Muscle layer of colon (tissue), 2 donors: ENCODE data around the gene MED29.
A peak's percentile ranks its signal among the peaks of the same experiment; 100 is the strongest.

ENCODE experiments used
- H3K27ac ChIP-seq: one replicate; pipeline ENCODE4 v1.7.0; 2013; ENCODE audit warnings: low read depth, mild to moderate bottlenecking, low read length, moderate library complexity
- H3K27me3 ChIP-seq, 2 donors: one replicate each; pipeline ENCODE4 v1.7.0; 2013; ENCODE audit warnings: low read length in 2 of 2, mild to moderate bottlenecking in 2 of 2; ENCODE audit not compliant: insufficient read depth in 2 of 2, control insufficient read depth in 1 of 2
- H3K36me3 ChIP-seq: one replicate; pipeline ENCODE4 v1.7.0; 2013; ENCODE audit warnings: mild to moderate bottlenecking, low read length; ENCODE audit not compliant: insufficient read depth
- H3K4me1 ChIP-seq: one replicate; pipeline ENCODE4 v1.7.0; 2013; ENCODE audit warnings: mild to moderate bottlenecking, low read length; ENCODE audit not compliant: insufficient read depth
- H3K4me3 ChIP-seq, 2 donors: one replicate each; pipeline ENCODE4 v1.7.0; 2013; ENCODE audit warnings: low read length in 2 of 2, low read depth in 1 of 2, mild to moderate bottlenecking in 1 of 2, moderate library complexity in 1 of 2
- H3K9ac ChIP-seq: one replicate; pipeline ENCODE4 v1.7.0; 2013; ENCODE audit warnings: low read length
- H3K9me3 ChIP-seq: one replicate; pipeline ENCODE4 v1.7.0; 2013; ENCODE audit warnings: mild to moderate bottlenecking, low read length
- donor health status: abdominal sarcoma.
- donor health status: Adenocarcinoma of cecum.

MED29 gene

DNA sequence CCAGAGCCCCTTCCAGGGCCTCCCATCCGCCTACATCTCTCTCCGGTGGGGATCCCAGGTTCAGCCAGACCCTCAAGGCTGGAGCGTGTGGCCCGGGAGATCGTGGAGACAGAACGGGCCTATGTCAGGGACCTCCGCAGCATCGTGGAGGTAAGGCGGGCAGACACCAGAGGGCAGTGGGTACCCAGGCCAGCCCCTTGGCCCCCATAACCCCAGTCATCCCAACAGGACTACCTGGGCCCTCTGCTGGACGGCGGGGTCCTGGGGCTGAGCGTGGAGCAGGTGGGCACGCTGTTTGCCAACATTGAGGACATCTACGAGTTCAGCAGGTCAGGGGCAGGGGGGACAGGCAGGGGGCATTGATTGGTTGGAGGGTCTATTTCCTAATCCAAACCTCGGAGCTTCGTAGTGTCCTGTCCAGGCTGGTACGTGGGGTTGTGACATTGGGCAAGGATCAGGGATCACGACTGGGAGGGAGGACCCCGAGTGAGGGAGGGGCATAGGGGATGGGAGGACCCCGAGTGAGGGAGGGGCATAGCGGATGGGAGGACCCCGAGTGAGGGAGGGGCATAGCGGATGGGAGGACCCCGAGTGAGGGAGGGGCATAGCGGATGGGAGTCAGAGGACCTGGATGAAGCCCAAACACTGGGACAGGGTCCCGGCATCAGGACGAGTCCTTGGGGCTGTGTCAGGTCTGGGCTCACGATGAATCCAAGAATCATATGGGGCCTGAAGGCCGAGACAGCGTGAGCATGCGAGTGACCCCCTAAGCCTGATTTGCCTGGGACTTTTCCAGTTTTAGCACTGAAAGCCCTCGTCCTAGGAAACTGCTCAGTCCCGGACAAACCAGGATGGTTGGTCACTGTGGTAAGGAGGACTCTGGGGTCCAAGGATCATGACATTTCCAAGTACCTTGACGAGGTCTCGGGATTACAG lies 24.2 kb downstream of the MED29 start:
- H3K4me1 ChIP-seq: peaks cover 42% of the 10 kb centered on the region
- no peaks in the 10 kb centered on the region for H3K27me3 ChIP-seq
- H3K27ac ChIP-seq: no peak overlapping the region
- peaks cover 23% of the 10 kb centered on the region for H3K36me3 ChIP-seq
- peak overlapping the region; percentile 25 for H3K9ac ChIP-seq
- H3K9me3 ChIP-seq: no peaks in the 10 kb centered on the region
- H3K4me3 ChIP-seq: peak overlapping the region; percentile 15 to 82

DNA sequence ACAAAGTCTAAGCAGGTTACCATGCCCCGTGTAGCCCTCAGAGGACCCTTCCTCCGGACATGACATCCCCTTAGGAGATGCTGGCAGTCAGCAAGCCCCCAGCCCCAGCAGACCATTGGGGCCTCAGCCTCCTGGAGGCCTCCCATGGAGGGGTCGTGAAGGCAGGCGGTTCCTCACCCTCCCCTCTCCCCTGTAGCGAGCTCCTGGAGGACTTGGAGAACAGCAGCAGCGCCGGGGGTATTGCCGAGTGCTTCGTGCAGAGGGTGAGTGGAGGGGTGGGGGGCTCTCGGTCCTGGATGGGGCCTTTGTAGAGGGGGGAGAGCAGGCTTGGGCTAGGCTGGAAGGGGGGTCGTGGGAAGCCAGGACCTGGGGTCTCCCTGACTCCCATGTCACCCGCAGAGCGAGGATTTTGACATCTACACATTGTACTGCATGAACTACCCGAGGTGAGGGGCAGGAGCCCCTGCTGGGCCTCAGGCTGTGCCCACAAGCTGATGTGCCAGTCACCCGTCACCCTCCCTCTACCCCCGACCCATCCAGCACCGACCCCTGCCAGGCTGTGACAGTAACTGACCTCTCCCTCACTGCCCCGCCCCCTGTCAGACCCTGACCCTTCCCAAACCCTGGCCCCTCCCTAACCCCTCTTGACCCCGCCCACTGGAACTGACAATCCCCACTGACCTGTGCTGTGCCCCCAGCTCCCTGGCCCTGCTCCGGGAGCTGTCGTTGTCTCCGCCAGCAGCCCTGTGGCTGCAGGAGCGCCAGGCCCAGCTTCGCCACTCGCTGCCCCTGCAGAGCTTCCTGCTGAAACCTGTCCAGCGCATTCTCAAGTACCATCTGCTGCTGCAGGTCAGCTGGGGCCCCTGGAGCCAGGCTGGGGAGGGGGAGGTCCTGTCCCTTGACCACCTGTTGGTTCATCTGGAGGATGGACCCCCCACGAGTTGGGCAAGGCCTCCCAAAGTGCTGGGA lies 25.3 kb downstream of the MED29 start:
- Histone ChIP-seq H3K36me3 (peaks cover 29% of the 10 kb centered on the region), H3K4me3 (no peak overlapping the region), H3K27ac (no peak overlapping the region), H3K9me3 (no peaks in the 10 kb centered on the region), H3K9ac (peak overlapping the region; percentile 25), H3K27me3 (no peaks in the 10 kb centered on the region), H3K4me1 (peaks cover 31% of the 10 kb centered on the region)

DNA sequence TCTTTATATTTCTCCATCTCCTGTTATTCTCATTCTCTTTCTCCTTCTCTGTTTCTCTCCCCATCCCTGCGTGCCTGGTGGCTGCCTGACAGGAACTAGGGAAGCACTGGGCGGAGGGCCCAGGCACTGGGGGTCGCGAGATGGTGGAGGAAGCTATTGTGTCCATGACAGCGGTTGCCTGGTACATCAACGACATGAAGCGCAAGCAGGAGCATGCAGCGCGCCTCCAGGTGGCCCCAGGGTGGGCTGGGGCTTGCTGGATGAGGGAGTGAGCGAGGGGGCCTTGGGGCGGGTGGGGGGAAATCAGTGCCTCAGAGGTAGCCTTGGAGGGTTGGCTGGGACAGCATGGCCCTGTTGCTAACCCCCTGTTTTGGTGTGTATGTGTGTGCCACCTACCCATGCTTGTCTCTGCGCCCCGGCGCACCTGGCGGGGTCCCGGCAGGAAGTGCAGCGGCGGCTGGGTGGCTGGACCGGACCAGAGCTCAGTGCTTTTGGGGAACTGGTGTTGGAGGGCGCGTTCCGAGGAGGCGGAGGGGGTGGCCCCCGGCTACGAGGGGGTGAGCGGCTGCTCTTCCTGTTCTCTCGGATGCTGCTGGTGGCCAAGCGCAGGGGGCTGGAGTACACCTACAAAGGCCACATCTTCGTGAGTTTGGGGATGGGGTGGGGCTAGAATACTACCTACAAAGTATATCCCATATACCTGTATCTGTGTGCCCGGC lies 26.4 kb downstream of the MED29 start:
- Histone ChIP-seq H3K36me3 (peaks cover 31% of the 10 kb centered on the region), H3K9ac (no peak overlapping the region), H3K4me3 (no peak overlapping the region), H3K27ac (no peak overlapping the region), H3K27me3 (no peaks in the 10 kb centered on the region), H3K4me1 (peaks cover 26% of the 10 kb centered on the region), H3K9me3 (no peaks in the 10 kb centered on the region)

DNA sequence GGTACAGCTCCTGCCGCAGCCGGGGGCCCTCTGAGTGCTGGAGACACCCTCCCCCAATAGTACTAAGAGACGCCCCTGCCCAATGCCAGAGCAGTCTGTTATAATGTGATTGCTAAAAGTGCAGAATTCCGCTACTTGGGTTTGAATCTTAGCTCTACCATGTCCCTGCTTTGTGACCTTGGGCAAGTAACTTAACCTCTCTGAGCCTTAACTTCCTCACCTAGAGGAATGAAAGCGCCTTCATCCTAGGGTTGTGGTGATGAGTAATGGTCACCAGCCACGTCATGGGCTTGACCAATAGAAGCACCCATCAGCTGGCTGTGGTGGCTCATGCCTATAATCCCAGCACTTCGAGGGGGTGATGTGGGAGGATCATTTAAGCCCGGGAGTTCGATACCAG lies 27.8 kb downstream of the MED29 start:
- Histone ChIP-seq H3K9ac (no peak overlapping the region), H3K36me3 (peaks cover 36% of the 10 kb centered on the region), H3K27ac (no peak overlapping the region), H3K4me1 (peaks cover 23% of the 10 kb centered on the region), H3K4me3 (no peak overlapping the region), H3K27me3 (no peaks in the 10 kb centered on the region), H3K9me3 (no peaks in the 10 kb centered on the region)

DNA sequence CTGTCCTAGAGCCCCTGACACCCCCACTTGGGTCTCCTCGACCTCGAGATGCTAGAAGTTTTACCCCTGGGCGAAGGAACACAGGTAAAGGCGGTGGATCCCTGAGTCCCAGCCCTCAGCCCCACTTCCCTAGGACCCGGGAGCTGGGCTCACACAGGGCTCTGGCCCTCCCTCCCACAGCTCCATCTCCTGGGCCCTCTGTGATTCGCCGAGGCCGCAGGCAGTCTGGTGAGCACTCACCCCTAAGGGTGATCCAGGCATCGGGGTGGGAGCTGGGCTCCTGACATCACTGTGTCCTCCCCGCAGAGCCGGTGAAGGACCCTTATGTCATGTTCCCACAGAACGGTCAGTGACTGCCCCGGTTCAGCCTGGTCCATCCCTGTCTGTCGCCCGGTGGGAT lies 29.6 kb downstream of the MED29 start:
- Histone ChIP-seq H3K4me1 (peaks cover 6% of the 10 kb centered on the region), H3K27ac (no peak overlapping the region), H3K9me3 (no peaks in the 10 kb centered on the region), H3K9ac (no peak overlapping the region), H3K27me3 (no peaks in the 10 kb centered on the region), H3K4me3 (no peak overlapping the region), H3K36me3 (peaks cover 36% of the 10 kb centered on the region)

DNA sequence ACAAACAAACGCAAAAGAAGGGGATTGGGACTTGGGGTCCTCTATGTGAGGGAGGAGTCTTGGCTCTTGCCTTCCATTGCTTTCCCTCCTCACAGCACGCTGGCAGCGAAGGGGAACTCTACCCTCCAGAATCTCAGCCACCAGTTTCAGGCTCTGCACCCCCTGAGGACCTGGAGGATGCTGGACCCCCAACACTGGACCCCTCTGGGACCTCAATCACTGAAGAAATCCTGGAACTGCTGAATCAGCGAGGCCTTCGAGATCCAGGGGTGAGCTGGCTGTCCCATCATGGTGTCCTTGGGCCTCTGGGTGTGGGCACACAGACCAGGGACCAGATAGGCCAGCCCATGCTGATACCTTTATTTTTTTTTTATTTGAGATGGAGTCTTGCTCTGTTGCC lies 30.8 kb downstream of the MED29 start:
- Histone ChIP-seq H3K9me3 (no peaks in the 10 kb centered on the region), H3K27ac (no peak overlapping the region), H3K36me3 (peaks cover 29% of the 10 kb centered on the region), H3K4me1 (no peaks in the 10 kb centered on the region), H3K4me3 (no peak overlapping the region), H3K27me3 (no peaks in the 10 kb centered on the region), H3K9ac (no peak overlapping the region)

DNA sequence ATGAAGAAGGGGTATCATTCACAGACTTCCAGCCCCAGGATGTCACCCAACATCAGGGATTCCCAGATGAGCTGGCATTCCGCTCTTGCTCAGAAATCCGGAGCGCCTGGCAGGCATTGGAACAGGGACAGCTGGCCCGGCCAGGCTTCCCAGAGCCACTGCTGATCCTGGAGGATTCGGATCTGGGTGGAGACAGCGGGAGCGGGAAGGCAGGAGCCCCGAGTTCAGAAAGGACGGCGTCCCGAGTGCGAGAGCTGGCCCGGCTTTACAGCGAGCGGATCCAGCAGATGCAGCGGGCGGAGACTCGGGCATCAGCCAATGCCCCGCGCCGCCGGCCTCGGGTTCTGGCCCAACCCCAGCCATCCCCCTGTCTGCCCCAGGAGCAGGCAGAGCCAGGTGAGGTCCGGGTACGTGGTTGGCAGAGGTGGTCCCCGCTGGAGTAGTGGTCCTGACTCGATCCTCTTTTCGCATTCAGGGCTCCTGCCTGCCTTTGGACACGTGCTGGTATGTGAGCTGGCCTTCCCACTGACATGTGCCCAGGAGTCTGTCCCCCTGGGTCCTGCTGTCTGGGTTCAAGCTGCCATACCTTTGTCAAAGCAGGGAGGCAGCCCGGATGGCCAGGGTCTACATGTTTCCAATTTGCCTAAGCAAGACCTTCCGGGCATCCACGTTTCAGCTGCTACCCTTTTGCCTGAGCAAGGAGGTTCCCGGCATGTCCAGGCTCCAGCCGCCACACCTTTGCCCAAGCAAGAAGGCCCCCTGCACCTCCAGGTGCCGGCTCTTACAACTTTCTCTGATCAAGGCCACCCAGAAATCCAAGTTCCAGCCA lies 32.3 kb downstream of the MED29 start:
- Histone ChIP-seq H3K36me3 (peaks cover 25% of the 10 kb centered on the region), H3K4me1 (peaks cover 6% of the 10 kb centered on the region), H3K9ac (no peak overlapping the region), H3K27ac (no peak overlapping the region), H3K4me3 (no peak overlapping the region), H3K27me3 (no peaks in the 10 kb centered on the region), H3K9me3 (no peaks in the 10 kb centered on the region)

DNA sequence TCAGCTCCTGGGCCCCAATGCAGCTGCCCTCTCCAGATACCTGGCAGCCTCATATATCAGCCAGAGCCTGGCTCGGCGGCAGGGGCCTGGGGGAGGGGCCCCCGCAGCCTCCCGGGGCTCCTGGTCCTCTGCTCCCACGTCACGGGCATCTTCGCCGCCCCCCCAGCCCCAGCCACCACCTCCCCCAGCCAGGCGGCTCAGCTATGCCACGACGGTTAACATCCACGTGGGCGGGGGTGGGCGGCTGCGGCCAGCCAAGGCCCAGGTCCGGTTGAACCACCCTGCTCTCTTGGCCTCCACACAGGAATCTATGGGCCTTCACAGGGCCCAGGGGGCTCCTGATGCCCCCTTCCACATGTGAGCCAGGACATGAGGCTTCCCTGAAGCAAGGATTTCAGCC lies 33.8 kb downstream of the MED29 start:
- H3K4me1 ChIP-seq: peaks cover 13% of the 10 kb centered on the region
- H3K36me3 ChIP-seq: peaks cover 17% of the 10 kb centered on the region
- no peak overlapping the region for H3K9ac ChIP-seq
- H3K27me3 ChIP-seq: no peaks in the 10 kb centered on the region
- H3K9me3 ChIP-seq: no peaks in the 10 kb centered on the region
- H3K27ac ChIP-seq: no peak overlapping the region
- H3K4me3 ChIP-seq: no peak overlapping the region

DNA sequence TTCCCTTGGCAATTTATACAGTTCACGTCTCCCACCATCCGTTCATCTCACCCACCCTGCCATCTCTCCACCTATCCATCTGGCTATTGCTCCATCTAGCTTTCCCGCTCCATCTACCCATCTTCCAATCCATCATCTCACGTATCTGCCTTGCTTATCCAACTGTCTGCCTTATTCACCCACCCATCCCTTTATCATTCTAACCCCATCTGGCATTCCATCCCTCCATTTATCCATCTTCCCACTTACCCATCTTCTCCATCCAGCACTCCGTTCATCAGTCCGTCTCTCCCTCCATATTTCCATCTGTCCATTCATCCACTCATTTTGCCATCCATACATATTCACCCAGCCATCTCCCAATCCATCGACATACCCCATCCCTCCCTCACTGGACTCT lies 34.6 kb downstream of the MED29 start:
- Histone ChIP-seq H3K4me3 (no peak overlapping the region), H3K9me3 (no peaks in the 10 kb centered on the region), H3K4me1 (peaks cover 13% of the 10 kb centered on the region), H3K36me3 (peaks cover 9% of the 10 kb centered on the region), H3K27me3 (no peaks in the 10 kb centered on the region), H3K27ac (no peak overlapping the region), H3K9ac (no peak overlapping the region)

DNA sequence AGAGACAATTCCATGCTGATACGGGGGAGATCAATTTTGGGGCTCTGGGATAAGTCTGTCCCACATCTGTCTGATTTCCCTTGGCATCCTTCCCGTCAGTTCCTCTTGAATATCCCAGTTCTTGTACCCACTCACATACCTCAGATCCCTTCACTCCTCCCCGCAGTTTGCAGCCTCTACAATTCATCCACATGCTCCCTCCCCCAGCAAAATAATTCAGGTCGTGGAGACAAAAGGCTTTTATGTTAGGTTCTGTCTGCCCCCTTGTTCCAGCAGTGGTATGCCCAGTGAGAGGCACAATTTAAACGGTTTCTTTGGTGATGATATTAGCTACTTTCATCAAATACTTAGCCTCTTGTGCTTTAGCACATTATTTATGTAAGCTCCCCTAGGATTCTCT lies 35.0 kb downstream of the MED29 start:
- peaks cover 7% of the 10 kb centered on the region for H3K36me3 ChIP-seq
- H3K27ac ChIP-seq: no peak overlapping the region
- H3K27me3 ChIP-seq: no peaks in the 10 kb centered on the region
- peaks cover 13% of the 10 kb centered on the region for H3K4me1 ChIP-seq
- no peak overlapping the region for H3K9ac ChIP-seq
- H3K9me3 ChIP-seq: no peaks in the 10 kb centered on the region
- H3K4me3 ChIP-seq: no peak overlapping the region
